Hair follicular keratinocyte (primary cell): ENCODE data around the gene SCN1B. TPM values are rescaled to one million over a fixed set of nuclear protein-coding genes. Genes with fewer than 3 reads are reported as not detected.

Experiments
- total RNA-seq: library from RNA; depleted of rRNA; stranded (reverse); fragments of >200 nt; gene quantifications from 2 replicates; pipeline ENCODE4 v1.2.3, GENCODE V29; 2015

SCN1B gene
- total RNA-seq = 0.42 and 0.70 TPM in 2 replicates

GRCh38 chr19:35030257-35031071 is at the start of gene SCN1B:
Gene SCN1B, plus strand, starts transcription at chr19:35030470. Its CDS starts 351 bp downstream, at chr19:35030821.

GRCh38 chr19:34999498-35000337 is 30.6 kb upstream of the SCN1B start, which contains the start of gene GRAMD1A:
Gene GRAMD1A, plus strand, starts transcription at chr19:35000323. Its CDS starts 156 bp downstream, at chr19:35000479.

GRCh38 chr19:35041548-35042055 is 11.3 kb downstream of the SCN1B start, which contains the start of gene HPN:
Gene HPN, plus strand, starts transcription at chr19:35041721. Its CDS starts 786 bp downstream, at chr19:35042507.

Other genes with a start within 250 kb of the SCN1B start
- gene ZNF30, start 103.6 kb upstream of the SCN1B start, total RNA-seq = 1.6 and 2.3 TPM in 2 replicates
- 1.5 and 2.6 TPM in 2 replicates for gene ZNF792, start 66.2 kb upstream of the SCN1B start, total RNA-seq
- gene GRAMD1A, start 30.1 kb upstream of the SCN1B start, total RNA-seq = 28.2 and 38.1 TPM in 2 replicates
- 1.0 and 2.7 TPM in 2 replicates for gene HPN, start 11.3 kb downstream of the SCN1B start, total RNA-seq
- gene FXYD3, start 85.4 kb downstream of the SCN1B start, total RNA-seq = 194 and 479 TPM in 2 replicates
- gene LGI4, start 104.6 kb downstream of the SCN1B start, total RNA-seq = not detected in 2 replicates
- not detected in 2 replicates for gene FXYD1, start 108.4 kb downstream of the SCN1B start, total RNA-seq
- gene FXYD7, start 112.8 kb downstream of the SCN1B start, total RNA-seq = not detected in 2 replicates
- gene FXYD5, start 124.3 kb downstream of the SCN1B start, total RNA-seq = 145 and 202 TPM in 2 replicates
- gene FAM187B, start 198.3 kb downstream of the SCN1B start, total RNA-seq = not detected in 2 replicates
- gene LSR, start 218.5 kb downstream of the SCN1B start, total RNA-seq = 79.2 and 110 TPM in 2 replicates
- gene USF2, start 238.5 kb downstream of the SCN1B start, total RNA-seq = 68.6 and 81.7 TPM in 2 replicates